SK-N-MC (cell line): ENCODE measurements around the gene CACNA1A.

Experiments
- EZH2 ChIP-seq: fragments of 200-600 bp; sonication (generic); IDR thresholded peaks from one replicate; pipeline ENCODE4 v1.6.1; 2017; ENCODE audit warnings: antibody characterized with exemption
- POLR2AphosphoS5 ChIP-seq: IDR thresholded peaks from 2 replicates; pipeline ENCODE4 v1.6.1; 2012; ENCODE audit warnings: mild to moderate bottlenecking, low read depth, low read length, borderline replicate concordance

DNA sequence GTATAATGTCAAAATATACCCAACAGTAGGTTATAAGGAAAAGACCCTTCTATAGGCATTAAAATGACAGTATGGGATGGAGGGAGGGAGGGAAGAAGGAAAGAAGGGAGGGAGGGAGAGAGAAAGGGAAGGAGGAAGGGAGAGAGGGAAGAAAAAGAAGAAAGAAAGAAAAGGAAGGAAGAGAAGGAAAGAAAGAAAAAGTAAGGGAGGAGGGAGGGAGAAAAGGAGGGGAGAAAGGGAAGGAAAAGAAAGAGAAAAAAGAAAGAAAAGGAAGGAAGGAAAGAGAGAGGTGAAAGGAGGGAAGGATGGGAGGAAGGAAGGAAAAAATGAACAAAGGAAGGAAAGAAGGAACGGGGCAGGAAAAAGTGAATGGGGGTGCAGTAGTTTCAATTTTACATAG, 35.3 kb upstream of the CACNA1A start:
- TF ChIP-seq POLR2AphosphoS5 (no peak), EZH2 (no peak)
